Kidney epithelial cell (primary cell): ENCODE measurements around the gene IL13. TPM values are rescaled to one million over a fixed set of nuclear protein-coding genes. Genes with fewer than 3 reads are reported as not detected.

Experiments used
- DNase-seq: peaks from one replicate; pipeline ENCODE4 v3.0.0-alpha.2; 2010; ENCODE audit warnings: low read depth
- H3K27me3 ChIP-seq: 2 replicates; pipeline ENCODE4 v1.6.0; 2011; ENCODE audit warnings: low read length; ENCODE audit not compliant: control insufficient read depth, insufficient read depth
- H3K36me3 ChIP-seq: 2 replicates; pipeline ENCODE4 v1.5.1; 2011; ENCODE audit warnings: low read length; ENCODE audit not compliant: control insufficient read depth, insufficient read depth
- H3K4me3 ChIP-seq: 2 replicates; pipeline ENCODE4 v1.5.1; 2011; ENCODE audit warnings: low read depth, mild to moderate bottlenecking, control low read depth, low read length
- total RNA-seq: library from RNA; depleted of rRNA; stranded (reverse); fragments of >200 nt; gene quantifications from 2 replicates; pipeline ENCODE4 v1.2.3, GENCODE V29; 2015
- TF ChIP-seq, protein P1 (sequence below): IDR thresholded peaks from 2 replicates; pipeline ENCODE4 v1.5.1; 2011; ENCODE audit warnings: mild to moderate bottlenecking, moderate library complexity, low read length, control low read depth, inconsistent platforms; ENCODE audit not compliant: insufficient read depth, poor library complexity, severe bottlenecking

Gene IL13
- total RNA-seq, 1 donor from 2014 or later = not detected

DNA sequence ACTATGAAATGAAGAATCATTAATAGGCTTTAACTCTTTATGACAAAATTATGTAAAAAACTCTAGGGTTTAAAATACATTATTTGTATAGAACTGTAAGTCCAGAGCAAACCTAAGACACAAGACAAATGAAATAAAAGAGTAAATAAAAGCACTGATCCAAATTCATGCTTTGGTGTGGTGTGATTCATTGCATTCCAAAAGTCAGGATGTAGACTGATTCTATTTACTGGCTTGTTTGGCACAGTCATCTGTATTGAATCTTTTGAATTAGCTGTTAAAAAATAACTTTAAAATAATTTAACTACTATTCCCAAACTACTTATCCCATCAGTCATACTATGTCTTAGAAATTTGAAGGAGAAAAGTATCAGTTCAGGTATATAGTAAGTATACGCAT, 46.9 kb downstream of the IL13 start:
- TF ChIP-seq, protein P1, sequence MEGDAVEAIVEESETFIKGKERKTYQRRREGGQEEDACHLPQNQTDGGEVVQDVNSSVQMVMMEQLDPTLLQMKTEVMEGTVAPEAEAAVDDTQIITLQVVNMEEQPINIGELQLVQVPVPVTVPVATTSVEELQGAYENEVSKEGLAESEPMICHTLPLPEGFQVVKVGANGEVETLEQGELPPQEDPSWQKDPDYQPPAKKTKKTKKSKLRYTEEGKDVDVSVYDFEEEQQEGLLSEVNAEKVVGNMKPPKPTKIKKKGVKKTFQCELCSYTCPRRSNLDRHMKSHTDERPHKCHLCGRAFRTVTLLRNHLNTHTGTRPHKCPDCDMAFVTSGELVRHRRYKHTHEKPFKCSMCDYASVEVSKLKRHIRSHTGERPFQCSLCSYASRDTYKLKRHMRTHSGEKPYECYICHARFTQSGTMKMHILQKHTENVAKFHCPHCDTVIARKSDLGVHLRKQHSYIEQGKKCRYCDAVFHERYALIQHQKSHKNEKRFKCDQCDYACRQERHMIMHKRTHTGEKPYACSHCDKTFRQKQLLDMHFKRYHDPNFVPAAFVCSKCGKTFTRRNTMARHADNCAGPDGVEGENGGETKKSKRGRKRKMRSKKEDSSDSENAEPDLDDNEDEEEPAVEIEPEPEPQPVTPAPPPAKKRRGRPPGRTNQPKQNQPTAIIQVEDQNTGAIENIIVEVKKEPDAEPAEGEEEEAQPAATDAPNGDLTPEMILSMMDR = no peak
- peak; percentile 21 for DNase-seq
- Histone ChIP-seq H3K4me3 (no peak overlapping the region), H3K27me3 (no peaks in the 10 kb centered on the region), H3K36me3 (no peaks in the 10 kb centered on the region)

DNA sequence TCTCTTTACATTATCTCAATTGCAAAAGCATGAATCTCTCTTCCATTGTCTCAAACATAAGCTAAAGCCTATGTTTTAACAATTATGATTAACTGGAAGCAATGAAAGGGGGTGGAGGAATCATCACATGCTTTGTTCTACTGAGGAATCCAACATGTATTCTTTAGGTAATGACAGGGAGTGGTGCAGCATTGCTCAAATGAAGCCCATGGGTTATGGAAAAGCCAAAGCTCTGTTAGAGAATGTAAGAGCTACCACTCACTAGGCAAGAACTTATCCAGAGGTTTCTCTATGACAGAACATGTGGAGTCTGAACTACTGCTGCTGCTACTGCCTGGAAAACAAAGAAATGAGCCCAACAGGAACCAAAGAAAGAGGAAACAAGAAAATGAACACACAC, 50.7 kb downstream of the IL13 start:
- H3K36me3 ChIP-seq = no peaks in the 10 kb centered on the region
- no peak overlapping the region for H3K4me3 ChIP-seq

More for the DNA sequence above, 50.7 kb downstream of the IL13 start:
- TF ChIP-seq, protein P1 = no peak
- no peaks in the 10 kb centered on the region for H3K27me3 ChIP-seq
- DNase-seq = no peak

Other genes starting within 250 kb of the IL13 start
- gene IRF1, start 167.4 kb upstream of the IL13 start, total RNA-seq = 61.9 and 75.3 TPM in 2 replicates
- not detected in 2 replicates for gene IL5, start 114.7 kb upstream of the IL13 start, total RNA-seq
- gene RAD50, start 101.2 kb upstream of the IL13 start, total RNA-seq = 27.8 and 35.1 TPM in 2 replicates
- gene IL4, start 15.8 kb downstream of the IL13 start, total RNA-seq = not detected in 2 replicates
- 10.6 and 10.7 TPM in 2 replicates for gene KIF3A, start 79.4 kb downstream of the IL13 start, total RNA-seq
- 0.42 and 1.6 TPM in 2 replicates for gene CCNI2, start 89.3 kb downstream of the IL13 start, total RNA-seq
- gene SEPTIN8, start 119.1 kb downstream of the IL13 start, total RNA-seq = 68.6 and 88.7 TPM in 2 replicates
- 0.21 and 0.89 TPM in 2 replicates for gene SOWAHA, start 155.1 kb downstream of the IL13 start, total RNA-seq
- gene SHROOM1, start 172.5 kb downstream of the IL13 start, total RNA-seq = 6.7 and 9.8 TPM in 2 replicates
- 0.88 and 0.89 TPM in 2 replicates for gene GDF9, start 208.3 kb downstream of the IL13 start, total RNA-seq
- gene UQCRQ, start 208.5 kb downstream of the IL13 start, total RNA-seq = 154 and 197 TPM in 2 replicates
- 0.25 and 0.34 TPM in 2 replicates for gene LEAP2, start 215.5 kb downstream of the IL13 start, total RNA-seq